ENCODE data around the gene C1QC.
"Not testable (repeated sequence)": the region's sequence is repeated elsewhere in the genome, so short reads cannot be mapped to it uniquely, and the experiment has no call there.

C1QC gene

GRCh38 chr1:22651941-22652856 is 8.8 kb downstream of the C1QC start:
- no peak for DNase-seq

GRCh38 chr1:22652881-22653316 is 9.5 kb downstream of the C1QC start, which contains the start of gene C1QB:
Gene C1QB (plus strand): TSS chr1:22653236. CDS start chr1:22659463, 6,227 bp downstream.
- DNase-seq = no peak

DNA sequence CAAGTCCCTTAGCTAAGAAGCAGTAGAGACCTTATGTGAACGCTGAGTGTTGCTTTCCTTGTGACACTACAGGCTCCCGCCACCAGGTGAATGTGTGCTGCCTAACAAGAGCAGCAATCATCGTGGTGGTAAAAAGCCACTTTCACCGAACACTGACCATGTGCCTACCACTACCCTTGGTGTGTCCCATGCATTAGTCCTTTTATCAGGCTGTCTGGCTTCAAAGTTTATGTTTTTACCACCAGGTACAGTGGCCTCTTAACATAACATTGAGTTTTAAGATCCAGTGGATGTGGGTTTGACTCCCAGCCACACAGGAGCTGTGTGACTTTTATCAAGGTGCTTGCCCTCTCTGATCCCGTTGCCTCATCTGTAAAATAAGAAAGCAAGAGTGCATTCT is 11.3 kb downstream of the C1QC start:
- DNase-seq = no peak

- no peak for DNase-seq
These were observed 15.1 kb downstream of the C1QC start for GRCh38 chr1:22658385-22659163.

GRCh38 chr1:22660716-22661241 is 17.3 kb downstream of the C1QC start:
- DNase-seq = no peak

- no peak for DNase-seq
These were observed 18.4 kb downstream of the C1QC start for GRCh38 chr1:22661880-22662279.

GRCh38 chr1:22662318-22662717 is 18.9 kb downstream of the C1QC start:
- DNase-seq = no peak

GRCh38 chr1:22662986-22663408 is 19.6 kb downstream of the C1QC start:
- no peak for DNase-seq

DNA sequence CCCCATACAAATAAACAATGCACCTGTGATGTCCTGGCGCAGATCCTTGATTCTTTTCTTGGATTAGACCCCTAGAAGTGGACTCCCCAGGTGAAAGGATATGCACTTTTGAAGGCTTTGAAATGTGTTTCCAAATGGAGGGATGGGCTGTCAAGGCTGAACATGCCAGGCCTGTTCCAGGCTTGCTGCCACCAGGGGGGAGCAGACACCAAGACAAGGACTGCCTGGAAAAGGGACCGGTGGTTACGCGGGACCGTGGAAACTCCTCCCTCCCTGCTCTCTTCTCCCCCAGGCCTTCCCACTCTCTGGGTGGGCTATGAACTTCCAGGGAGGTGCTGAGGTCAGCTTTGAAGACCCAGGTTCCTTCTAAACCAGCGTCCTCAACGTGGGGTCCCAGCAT is 22.3 kb downstream of the C1QC start:
- no peak for DNase-seq

DNA sequence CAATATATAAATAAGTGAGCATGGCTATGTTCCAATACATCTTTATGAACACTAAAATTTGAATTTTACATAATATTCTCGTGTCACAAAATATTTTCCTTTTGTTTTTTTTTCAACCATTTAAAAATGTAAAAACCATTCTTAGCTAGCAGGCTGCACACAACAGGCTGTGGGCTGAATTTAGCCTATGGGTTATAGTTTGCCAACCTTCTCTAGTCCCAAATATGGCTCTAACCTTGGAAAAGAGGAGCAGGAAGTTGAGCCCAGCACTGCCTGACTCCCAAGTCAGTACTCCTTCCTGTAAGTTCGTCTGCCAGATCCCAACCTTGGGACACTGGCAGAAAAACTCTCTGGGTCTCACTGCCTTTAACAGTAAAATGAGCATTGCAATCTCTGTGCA is 23.0 kb downstream of the C1QC start:
- no peak for DNase-seq

DNA sequence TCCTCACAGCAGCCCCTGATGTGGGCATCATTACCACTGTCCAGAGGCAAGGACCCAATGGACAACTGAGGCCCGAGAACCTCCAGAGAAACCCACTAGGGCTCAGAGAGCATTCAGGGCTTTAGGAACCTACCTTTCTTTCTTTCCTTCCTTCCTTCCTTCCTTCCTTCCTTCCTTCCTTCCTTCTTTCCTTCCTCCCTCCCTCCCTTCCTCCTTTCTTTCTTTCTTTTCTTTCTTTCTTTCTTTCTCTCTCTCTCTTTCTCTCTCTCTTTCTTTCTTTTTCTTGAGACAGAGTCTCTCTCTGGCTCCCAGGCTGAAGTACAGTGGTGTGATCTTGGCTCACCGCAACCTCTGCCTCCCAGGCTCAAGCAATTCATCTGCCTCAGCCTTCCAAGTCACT is 25.4 kb downstream of the C1QC start:
- DNase-seq = not testable (repeated sequence)

- DNase-seq = no peak
These were observed 27.0 kb downstream of the C1QC start for GRCh38 chr1:22670352-22670975.

DNA sequence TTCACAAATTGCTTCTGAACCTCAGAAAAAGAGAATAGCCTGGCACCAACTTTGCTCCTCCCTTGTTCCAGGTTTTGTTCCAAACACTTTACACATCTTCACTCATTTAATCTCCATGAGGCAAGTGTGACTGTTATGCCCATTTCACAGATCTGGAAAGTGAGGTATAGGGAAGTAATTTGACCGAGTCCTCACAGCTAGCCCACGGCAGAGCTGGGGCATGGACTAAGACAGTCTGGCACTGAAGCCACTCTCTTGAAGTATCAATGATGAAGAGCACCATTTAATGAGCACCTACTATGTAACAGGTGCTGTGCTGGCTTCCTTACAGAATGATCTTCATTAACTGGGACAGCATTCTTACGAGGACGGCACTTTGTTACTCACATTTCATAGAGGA is 28.6 kb downstream of the C1QC start:
- no peak for DNase-seq

GRCh38 chr1:22673486-22674409 is 30.3 kb downstream of the C1QC start:
- DNase-seq = no peak

GRCh38 chr1:22674410-22674749 is 30.9 kb downstream of the C1QC start:
- DNase-seq = no peak

GRCh38 chr1:22676151-22676550 is 32.7 kb downstream of the C1QC start:
- not testable (repeated sequence) for DNase-seq

DNA sequence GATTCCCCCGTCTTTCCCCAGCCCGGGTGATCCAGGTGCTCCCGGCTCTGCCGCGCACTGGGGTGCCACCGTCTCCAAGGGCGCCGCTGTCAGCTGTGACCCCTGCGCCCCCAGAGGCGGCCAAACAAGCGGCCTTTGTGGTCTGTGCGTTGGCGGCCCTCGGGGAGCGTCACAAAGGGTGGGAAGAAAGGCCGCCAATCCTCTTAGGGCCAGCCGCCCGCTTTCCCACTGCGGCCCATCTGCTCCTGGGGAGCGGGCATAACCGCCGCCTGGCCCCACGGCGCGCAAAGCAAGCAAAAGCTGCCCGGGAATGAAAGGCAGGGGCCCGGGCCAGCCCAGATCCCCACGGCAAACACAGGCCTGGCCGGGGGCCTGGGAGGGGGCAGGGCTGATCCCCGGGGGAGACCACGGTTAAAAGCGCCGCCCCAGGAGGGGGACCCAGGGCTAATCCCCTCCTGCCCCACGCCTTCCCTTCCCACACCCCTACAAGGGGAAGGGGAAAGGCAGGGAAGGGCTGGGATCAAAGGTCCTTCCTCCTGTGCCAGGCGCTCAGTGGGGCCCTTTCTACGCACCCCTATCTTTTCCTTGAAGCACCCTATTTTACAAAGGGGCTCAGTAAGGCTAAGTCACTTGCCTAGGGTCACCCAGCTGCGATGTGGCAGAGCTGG is 33.6 kb downstream of the C1QC start:
- no peak for DNase-seq

DNA sequence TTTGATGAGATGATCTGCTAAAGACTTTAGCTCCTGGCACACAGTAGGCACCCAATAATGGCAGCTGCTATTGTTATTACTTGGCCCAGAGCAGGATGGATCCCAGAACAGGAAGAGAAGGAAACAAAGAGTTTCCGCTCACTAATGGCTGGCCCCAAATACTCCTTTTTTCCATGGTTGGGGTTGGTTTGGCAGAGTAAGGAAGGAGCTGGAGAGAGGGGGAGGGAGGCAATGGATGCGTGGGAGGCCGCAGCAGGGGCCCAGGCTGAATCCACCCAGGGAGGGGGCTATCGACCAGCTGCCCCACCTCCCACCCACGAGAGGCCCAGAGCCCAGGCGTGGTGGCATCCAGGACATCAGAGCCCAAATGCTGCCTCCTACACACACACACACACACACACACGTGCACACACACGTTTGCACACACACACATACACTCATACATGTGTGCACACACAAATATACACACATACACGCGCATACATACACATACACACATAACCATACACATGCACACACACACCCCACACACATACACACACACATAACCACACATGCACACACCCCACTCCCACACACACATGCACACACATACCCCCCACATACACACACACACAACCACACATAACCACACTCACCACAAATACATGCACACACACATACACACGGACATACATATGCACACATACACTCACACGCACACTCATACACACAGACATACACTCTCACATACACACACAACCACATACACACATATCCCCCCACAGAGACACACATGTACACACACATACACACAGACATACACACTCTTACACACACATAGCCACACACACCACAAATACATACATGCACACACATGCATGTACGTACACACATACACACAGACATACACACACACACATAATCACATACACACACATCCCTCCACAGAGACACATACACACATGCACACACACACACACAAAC is 34.8 kb downstream of the C1QC start:
- DNase-seq = no peak

- no peak for DNase-seq
These were observed 37.3 kb downstream of the C1QC start for GRCh38 chr1:22680726-22681125.

- DNase-seq = no peak
These were observed 38.3 kb downstream of the C1QC start for GRCh38 chr1:22681556-22682276.

Data from amniotic stem cell (primary cell).